AG04449 (cell line): ENCODE measurements around the gene ASPRV1.
"Not testable (repeated sequence)": the region's sequence is repeated elsewhere in the genome, so short reads cannot be mapped to it uniquely, and the experiment has no call there.

Experiments
- CTCF ChIA-PET: fragments of 350-600 bp; formaldehyde crosslinking; extraction: SDS; loops from one replicate; lab custom pipeline; 2021; ENCODE audit warnings: antibody characterized with exemption; lab: Yijun Ruan, JAX
- POLR2A ChIA-PET: fragments of 400-600, 350-600 bp; formaldehyde crosslinking; extraction: SDS; loops from one replicate; lab custom pipeline; 2020; ENCODE audit warnings: antibody characterized with exemption, inconsistent platforms; lab: Yijun Ruan, JAX
- DNase-seq: peaks from one replicate; pipeline ENCODE4 v3.0.0-alpha.2; 2010; ENCODE audit warnings: low read depth, low spot score
- H3K4me3 ChIP-seq: 2 replicates; pipeline ENCODE4 v1.5.1; 2011; ENCODE audit warnings: low read depth, mild to moderate bottlenecking, control low read depth, low read length
- CTCF ChIP-seq: IDR thresholded peaks from one replicate; pipeline ENCODE4 v1.5.1; 2011; ENCODE audit warnings: mild to moderate bottlenecking, moderate library complexity, low read length, control low read depth, inconsistent platforms; ENCODE audit not compliant: insufficient read depth; ENCODE audit errors: missing control alignments

ASPRV1 gene

DNA sequence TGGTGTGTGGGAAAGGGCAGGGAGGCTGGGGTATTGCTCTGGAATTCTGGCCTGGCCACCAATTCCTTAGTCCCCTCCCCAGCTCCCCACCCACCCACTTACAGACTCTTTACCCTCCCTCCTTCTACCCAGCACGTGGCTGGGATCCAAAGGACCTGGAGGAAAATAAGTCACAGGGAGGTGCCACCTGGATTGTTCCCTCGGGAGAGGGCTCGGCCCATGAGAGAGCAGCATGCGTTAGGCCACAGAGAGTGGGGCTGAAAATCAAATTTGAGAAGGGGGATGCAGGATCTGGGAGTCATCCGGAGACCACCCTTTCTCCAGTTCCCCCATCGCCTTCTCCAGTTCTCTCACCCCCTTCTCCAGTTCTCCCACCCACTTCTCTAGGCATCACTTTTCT lies 3.0 kb downstream of the ASPRV1 start:
- ChIA-PET CTCF (no interaction called here), POLR2A (no interaction called here)
- no peak for TF ChIP-seq CTCF

GRCh38 chr2:69957965-69958364 lies 3.5 kb downstream of the ASPRV1 start:
- no peak for TF ChIP-seq CTCF
- ChIA-PET CTCF (no interaction called here), POLR2A (no interaction called here)
- H3K4me3 ChIP-seq = no peak overlapping the region
- no peak for DNase-seq

More for the DNA sequence above, 3.0 kb downstream of the ASPRV1 start:
- H3K4me3 ChIP-seq = no peak overlapping the region
- no peak for DNase-seq

DNA sequence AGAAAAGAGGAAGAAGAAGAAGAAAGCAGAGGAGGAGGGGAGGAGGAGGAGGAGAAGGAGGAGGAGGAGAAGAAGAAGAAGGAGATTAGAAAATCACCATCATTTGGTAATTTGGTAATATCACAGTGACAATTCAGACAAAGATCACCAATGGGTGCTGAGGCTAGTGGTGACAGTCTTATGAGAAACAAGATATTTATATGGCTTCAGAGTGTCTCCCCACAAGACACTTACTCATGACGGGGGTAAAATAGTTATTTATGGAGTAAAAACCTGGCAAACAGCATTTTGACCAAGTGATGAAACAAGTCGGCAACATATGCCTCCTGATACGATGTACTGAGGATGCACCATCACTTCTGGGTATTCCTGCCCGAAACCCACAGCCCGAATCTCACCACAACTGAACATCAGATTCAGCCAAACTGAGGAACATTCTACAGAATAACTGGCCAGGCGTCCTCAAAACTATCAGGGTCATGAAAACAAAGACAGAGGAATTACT lies 4.9 kb downstream of the ASPRV1 start:
- H3K4me3 ChIP-seq = no peak overlapping the region
- no peak for DNase-seq
- ChIA-PET POLR2A (no interaction called here), CTCF (interaction anchor here (1.1 kb wide), 1 partner anchor 10 kb away, joined by 3 read pairs; no protein-coding TSS in a partner anchor)
- TF ChIP-seq CTCF = no peak

DNA sequence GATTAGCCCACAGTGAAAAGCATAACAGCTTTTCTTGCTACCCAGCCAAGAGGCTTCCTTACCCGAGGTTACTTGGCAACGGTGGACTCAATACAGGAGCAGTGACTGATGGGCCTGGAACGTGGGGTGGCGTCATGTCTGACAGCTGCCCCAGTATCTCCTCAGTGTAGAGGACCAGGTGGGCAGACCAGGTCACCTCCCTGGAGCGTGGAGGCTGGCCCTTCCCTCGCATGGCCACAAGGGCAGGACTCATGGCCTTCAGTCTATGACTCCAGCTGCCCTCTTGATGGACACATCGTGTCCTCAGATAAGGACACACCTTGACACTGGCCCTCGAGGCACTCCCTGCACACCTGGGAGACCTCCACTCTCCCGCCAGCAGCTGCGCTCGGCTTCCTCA lies 6.4 kb downstream of the ASPRV1 start:
- no peak overlapping the region for H3K4me3 ChIP-seq
- POLR2A ChIA-PET = no interaction called here
- CTCF ChIA-PET = interaction anchor here (1.1 kb wide), 1 partner anchor 9 kb away, joined by 3 read pairs; no protein-coding TSS in a partner anchor
- no peak for DNase-seq
- no peak for TF ChIP-seq CTCF

GRCh38 chr2:69954084-69954483 lies 7.3 kb downstream of the ASPRV1 start:
- ChIA-PET CTCF (no interaction called here), POLR2A (no interaction called here)
- no peak for DNase-seq
- TF ChIP-seq CTCF = no peak
- no peak overlapping the region for H3K4me3 ChIP-seq

- ChIA-PET POLR2A (no interaction called here), CTCF (no interaction called here)
- no peak for TF ChIP-seq CTCF
- no peak for DNase-seq
- no peak overlapping the region for H3K4me3 ChIP-seq
Observed at GRCh38 chr2:69952336-69953115, 8.9 kb downstream of the ASPRV1 start.

GRCh38 chr2:69950671-69951070 lies 10.8 kb downstream of the ASPRV1 start:
- DNase-seq, CTCF ChIA-PET, POLR2A ChIA-PET, H3K4me3 ChIP-seq: not testable (repeated sequence)
